HG03097 (cell line): ENCODE results near the gene SNTG2.

Source experiments
- ATAC-seq: cut with Tn5 transposase; IDR thresholded peaks from one replicate; pipeline ENCODE4 v1.9.1; 2021; ENCODE audit not compliant: unreplicated experiment, low FRiP score

The SNTG2 gene

DNA sequence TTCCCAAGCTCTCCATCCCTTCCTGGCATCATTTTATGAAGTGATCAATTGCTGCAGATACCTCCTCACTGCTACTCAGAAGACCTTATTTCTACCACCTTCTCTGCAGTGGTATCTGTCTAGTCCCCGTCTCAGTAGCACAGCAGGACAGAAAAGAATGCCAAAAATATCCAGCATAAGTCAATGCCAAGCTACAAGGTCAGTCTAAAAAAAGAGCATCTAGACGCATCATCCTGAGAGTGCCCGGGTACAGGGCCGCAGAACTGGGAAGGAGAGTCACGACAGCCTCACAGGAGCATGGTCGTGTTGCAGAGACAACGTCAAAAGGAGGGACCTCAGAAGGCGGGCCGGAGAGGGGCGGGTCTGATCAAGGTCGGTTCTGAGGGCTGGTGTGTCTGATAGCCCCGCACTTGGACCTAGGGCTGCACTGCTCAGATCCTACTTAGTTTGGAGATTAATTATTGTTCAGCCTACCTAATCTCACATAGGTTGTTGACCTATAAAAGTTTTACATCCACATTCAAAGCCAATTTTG, 24.3 kb upstream of the SNTG2 start:
- no peak for ATAC-seq

GRCh38 chr2:926896-927295, 23.8 kb upstream of the SNTG2 start:
- ATAC-seq = no peak

- ATAC-seq = no peak
Measured at GRCh38 chr2:929011-929735, 21.5 kb upstream of the SNTG2 start.

DNA sequence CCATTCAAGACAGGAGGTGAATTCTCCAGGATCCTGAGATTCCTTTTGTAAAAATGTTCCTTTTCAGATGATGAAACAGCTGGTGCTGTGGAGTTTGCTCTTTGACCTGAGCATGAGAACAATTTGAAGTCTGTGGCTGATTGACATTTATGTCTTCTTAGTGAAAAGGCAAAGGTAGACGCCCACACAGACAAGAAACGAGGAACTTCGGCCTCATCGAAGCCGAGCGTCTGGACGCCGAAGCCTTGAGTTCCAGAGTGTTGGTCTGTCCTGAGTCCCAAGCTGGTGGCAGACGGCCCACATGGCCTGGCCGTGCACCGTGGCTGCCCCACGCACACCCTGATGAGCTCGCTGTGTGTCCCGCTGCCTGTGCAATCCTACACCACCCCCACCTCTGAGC, 20.7 kb upstream of the SNTG2 start:
- no peak for ATAC-seq

GRCh38 chr2:930935-931334, 19.7 kb upstream of the SNTG2 start:
- no peak for ATAC-seq

DNA sequence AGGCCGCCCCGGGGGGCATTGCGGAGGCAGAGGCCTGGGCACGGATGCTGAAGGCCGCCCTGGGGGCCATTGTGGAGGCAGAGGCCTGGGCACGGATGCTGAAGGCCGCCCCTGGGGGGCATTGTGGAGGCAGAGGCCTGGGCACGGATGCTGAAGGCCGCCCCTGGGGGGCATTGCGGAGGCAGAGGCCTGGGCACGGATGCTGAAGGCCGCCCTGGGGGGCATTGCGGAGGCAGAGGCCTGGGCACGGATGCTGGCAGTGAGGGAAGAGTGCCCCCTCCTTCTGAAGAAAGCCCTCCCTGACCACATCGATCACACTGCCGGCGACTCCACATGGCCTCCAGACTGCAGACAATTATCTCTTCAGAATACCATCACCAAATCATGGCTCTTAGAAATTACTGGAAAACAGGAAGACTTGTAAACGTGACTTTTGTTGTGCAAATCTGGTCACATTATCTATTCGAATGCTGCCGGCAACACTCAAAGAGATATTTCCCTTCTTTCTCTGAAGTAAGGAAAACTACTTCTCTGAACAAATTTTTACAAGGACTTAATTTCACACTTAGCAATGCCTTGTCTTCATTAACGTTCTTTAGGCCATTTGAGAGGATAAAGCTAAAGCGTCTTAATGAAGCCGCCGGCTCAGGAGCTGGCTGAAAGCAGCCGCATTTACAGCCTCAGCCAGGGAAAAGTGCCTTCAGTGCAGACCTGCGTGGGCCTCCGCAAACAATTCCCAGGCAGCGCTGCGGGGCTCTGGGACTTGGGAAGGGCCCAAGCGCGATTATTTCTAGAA, 18.1 kb upstream of the SNTG2 start:
- ATAC-seq = no peak

DNA sequence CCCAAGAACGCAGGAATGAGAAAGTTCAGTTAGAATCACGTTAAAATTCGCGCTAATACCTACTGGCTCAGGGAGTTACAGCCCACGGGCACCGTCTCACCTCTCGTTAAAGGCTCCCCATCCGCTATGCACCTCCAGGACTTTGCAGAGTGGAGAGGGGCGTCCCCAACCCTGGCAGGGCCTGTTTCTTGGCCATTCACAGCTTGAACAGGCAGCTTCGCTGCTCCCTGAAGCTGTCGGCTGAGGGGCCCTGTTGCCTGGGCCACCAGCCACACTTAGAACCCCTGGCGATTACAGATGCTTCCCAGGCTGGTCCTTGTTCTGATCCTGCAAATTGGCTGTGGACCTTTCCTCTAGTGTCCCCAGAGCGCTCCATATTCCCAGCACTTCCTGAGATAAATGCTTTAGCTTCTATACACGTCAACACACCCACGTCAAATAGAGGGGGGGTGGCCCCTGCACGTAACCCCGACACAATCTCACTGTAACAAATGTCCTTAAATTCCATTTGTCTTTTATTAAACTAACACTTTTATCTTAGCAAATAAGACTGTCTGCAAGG, 16.8 kb upstream of the SNTG2 start:
- ATAC-seq = no peak

GRCh38 chr2:937530-937929, 13.1 kb upstream of the SNTG2 start:
- no peak for ATAC-seq

DNA sequence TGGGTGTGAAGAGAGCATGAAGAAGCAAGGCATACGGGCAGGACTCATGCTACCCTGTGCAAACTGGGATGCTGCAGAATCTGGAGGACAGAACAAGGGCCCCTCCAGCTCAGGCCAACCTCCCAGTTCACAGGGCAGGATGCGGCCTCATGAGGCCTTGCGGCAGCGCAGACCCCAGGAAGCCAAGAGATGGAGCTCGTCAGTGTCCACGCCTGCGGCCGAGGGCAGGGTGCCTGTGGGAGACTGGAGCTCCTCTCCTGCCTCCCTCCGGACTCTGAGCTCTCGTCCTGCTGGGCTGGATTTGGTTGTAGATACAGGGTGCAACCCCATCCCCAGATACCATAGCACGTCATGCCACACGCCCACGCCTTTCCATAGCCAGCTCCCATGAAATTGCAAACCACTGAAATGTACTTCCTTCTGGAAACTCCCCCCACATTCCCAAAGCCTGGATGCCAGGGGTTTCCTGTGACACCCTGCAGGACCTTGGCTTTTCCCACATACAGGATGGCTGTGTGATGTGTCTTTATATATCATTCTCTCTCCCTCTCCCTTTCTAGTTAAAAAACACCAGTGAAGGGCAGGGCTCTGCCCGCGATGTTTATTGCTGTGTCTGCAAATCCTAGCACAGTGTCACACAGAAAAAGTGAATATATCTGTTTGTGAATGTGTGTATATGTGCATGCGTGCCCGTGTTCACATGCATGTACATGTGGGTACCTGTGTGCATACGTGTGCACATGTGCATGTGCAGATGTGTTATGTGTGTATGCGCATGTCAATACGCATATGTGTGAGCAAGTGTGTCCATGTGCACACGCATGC, 12.3 kb upstream of the SNTG2 start:
- no peak for ATAC-seq

GRCh38 chr2:939936-940601, 10.6 kb upstream of the SNTG2 start:
- no peak for ATAC-seq

DNA sequence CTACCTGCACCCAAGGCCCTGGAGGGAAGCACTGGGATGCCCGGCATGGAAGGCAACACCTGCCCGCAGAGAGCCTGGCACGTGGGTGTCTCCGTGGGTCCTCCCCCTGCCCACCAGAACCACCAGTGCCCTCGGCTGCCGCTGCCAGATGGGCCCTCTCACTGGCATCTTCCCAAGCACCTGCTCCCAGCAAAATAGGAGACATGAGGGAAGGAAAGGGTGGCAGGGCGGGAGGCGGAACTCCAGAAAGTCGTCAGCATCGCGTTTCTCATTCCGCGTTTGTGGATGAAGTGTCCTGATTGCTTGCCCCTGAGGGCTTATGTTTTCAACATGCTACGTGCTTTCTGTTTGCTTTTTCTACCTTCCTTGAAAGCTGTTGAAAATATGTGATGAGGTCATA, 8.8 kb upstream of the SNTG2 start:
- no peak for ATAC-seq

GRCh38 chr2:942775-943460, 7.7 kb upstream of the SNTG2 start:
- no peak for ATAC-seq

DNA sequence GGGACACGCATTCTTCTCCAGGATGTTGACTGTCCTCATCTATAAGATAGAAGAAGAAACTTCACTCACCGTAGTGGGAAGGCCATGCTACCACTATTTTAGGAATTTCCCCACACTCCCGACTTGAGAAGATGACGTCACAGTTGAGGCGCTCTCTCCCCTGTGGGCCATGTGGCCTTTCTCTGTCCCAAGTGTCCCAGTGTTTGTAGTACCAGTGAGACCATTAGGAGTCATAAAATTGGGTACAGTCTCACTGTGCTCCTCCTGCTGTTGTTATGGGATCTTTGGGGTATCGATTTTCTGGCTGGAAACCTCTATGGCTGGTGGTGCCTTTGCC, 7.2 kb upstream of the SNTG2 start:
- no peak for ATAC-seq

- ATAC-seq = no peak
Measured at GRCh38 chr2:943821-944220, 6.8 kb upstream of the SNTG2 start.

GRCh38 chr2:944693-945092, 6.0 kb upstream of the SNTG2 start:
- no peak for ATAC-seq

DNA sequence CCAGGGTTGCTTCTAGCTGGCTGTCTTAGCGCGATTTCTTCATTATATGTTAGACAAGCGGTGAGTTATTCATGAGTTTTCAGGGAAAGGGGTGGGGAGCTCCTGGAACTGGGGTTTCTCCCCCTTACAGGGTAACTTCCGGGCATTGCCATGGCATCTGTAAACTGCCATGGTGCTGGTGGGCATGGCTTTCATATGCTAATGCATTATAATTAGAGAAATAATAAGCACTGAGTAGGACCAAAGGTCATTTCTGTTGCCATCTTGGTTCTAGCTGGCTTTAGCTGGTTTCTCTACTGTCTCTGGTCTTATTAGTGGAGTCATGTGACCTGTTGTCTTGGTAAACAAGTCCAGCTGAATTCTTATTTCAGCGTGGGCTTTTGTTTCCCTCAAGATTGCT, 5.5 kb upstream of the SNTG2 start:
- no peak for ATAC-seq

GRCh38 chr2:946073-946948, 4.3 kb upstream of the SNTG2 start:
- ATAC-seq = peak; percentile 69

DNA sequence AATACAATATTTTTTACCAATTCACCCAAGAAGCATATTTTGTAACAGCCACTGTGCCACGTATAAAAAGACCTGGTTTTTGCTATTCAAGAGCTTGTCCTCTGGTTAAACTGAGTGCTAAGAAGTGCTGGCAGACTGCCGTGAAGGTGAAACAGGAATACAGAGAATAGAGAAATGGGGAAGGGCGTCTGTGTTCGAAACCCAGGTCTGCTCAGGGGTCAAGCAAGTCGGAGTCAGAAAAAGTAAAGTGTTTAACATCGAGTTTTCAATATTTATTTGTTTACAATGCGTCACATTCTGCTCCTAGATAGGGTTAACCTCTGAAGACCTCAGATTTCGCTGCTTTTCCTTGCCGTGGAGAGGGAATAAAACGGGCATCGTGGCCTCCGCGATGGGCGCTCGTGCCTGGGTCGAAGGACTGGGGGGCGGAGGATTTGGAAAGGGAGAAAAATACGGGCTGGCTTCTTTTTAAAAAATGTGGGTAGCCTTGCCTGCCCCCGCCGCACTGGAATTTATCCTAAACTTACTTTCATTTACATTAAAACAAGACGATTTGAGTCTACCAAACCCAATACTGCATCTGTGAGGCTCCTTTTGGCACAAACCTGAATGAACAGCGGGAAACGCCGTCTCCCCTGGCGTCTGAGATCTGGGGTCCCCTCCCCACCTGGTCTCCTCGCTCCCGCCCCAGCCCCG, 1.1 kb upstream of the SNTG2 start:
- ATAC-seq = no peak
